ENCODE measurements around the gene SLC25A18. TPM values are rescaled to one million over a fixed set of nuclear protein-coding genes. Genes with fewer than 3 reads are reported as not detected.

Gene SLC25A18
- total and polyA plus RNA-seq, 2 of the 4 experiments (the other 2 are of a cell fraction) = 0.05 TPM; not detected in 1

DNA sequence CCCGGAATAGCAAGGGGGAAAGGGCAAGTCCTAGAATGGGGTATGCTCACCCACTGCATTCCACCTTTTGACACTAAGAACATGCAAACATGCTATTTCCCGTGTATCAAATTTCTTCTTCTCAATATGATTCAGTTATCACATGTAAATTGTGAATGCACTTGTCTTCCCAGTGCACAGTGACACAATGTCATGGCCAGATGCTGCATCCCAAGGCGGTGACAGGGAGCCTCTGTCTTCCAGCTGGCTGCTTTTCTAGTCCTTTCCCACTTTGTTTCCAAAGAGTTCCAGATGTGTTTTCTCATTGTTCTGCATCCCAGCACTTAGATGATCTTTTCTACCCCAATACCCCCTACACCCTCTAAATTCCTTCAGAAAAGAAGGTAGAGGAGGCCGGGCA, 12.4 kb downstream of the SLC25A18 start:
- H4K91ac ChIP-seq (ENCODE audit: insufficient read depth, low read depth, low read length) = no peak overlapping the region
- no peak overlapping the region for H2AFZ ChIP-seq (replicated peaks; ENCODE audit: low read length, poor library complexity)
- H3K14ac ChIP-seq (replicated peaks; ENCODE audit: low read depth, low read length) = no peak overlapping the region
- no peak overlapping the region for H2BK20ac ChIP-seq (ENCODE audit: low read depth, low read length)
- H3K4ac ChIP-seq (ENCODE audit: low read depth, low read length) = no peak overlapping the region
- H4K20me1 ChIP-seq (ENCODE audit: insufficient read depth, low read length) = no peaks in the 10 kb centered on the region
- intact Hi-C loops (cut with micrococcal nuclease) (loop anchor here (10.0 kb wide), 1 partner anchor 139 kb away; no protein-coding TSS in a partner anchor), dilution Hi-C loops (cut with HindIII; ENCODE audit: low sequenced_read_pairs, unreplicated experiment) (no loop called here), in situ Hi-C loops (cut with MboI; ENCODE audit: low sequenced_read_pairs) (no loop called here)
- H3K18ac ChIP-seq (ENCODE audit: low read depth, low read length) = no peak overlapping the region
- no peak overlapping the region for H2AK9ac ChIP-seq (replicated peaks; ENCODE audit: low read depth, low read length, poor library complexity)
- no peak overlapping the region for H3K27ac ChIP-seq (ENCODE audit: insufficient read depth, low read length)
- H3K4me1 ChIP-seq (ENCODE audit: control insufficient read depth, insufficient read depth, low read length) = peaks cover 4% of the 10 kb centered on the region
- no peak overlapping the region for H2AK5ac ChIP-seq (ENCODE audit: low read depth, low read length)
- H3K56ac ChIP-seq (ENCODE audit: extremely low read depth, insufficient read depth, low read length) = no peak overlapping the region
- no peak overlapping the region for H4K5ac ChIP-seq (ENCODE audit: low read depth, low read length)
- no peak overlapping the region for H4K8ac ChIP-seq (ENCODE audit: low read depth in 2 of 2, low read length in 2 of 2)
- no peak for ATAC-seq (ENCODE audit: low read depth)
- no CpG with 5 or more reads among the region's 4 CpGs for WGBS, 2 experiments (ENCODE audit: extremely low coverage in 2 of 2, insufficient read length in 1 of 2)
- no peak for DNase-seq
- TF ChIP-seq MAFK (IDR thresholded peaks at IDR 0.05; ENCODE audit: low read depth, low read length) = no peak
- TF ChIP-seq CHD1 (IDR thresholded peaks at IDR 0.05; ENCODE audit: low read depth, low read length) = no peak
- TF ChIP-seq RAD21 (IDR thresholded peaks at IDR 0.05; ENCODE audit: low read length) = no peak
- TF ChIP-seq, protein P1, sequence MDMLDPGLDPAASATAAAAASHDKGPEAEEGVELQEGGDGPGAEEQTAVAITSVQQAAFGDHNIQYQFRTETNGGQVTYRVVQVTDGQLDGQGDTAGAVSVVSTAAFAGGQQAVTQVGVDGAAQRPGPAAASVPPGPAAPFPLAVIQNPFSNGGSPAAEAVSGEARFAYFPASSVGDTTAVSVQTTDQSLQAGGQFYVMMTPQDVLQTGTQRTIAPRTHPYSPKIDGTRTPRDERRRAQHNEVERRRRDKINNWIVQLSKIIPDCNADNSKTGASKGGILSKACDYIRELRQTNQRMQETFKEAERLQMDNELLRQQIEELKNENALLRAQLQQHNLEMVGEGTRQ (IDR thresholded peaks at IDR 0.05; ENCODE audit: low read depth, low read length) = no peak
- no peak for TF ChIP-seq RCOR1 (IDR thresholded peaks at IDR 0.05; ENCODE audit: insufficient replicate concordance, low read length)
- no peak for TF ChIP-seq BHLHE40 (IDR thresholded peaks at IDR 0.05; ENCODE audit: low read depth, low read length)
- no peak for TF ChIP-seq FOS (IDR thresholded peaks at IDR 0.05; ENCODE audit: low read depth, low read length)
- TF ChIP-seq NFE2L2 (IDR thresholded peaks at IDR 0.05; ENCODE audit: low read depth, low read length) = no peak
- no peak for TF ChIP-seq MAZ (IDR thresholded peaks at IDR 0.05; ENCODE audit: borderline replicate concordance, low read depth, low read length)
- no peak for TF ChIP-seq MXI1 (IDR thresholded peaks at IDR 0.05; ENCODE audit: borderline replicate concordance, low read depth, low read length)
- TF ChIP-seq POLR2A (IDR thresholded peaks at IDR 0.05; ENCODE audit: low read depth, low read length) = no peak
- TF ChIP-seq, protein P2, sequence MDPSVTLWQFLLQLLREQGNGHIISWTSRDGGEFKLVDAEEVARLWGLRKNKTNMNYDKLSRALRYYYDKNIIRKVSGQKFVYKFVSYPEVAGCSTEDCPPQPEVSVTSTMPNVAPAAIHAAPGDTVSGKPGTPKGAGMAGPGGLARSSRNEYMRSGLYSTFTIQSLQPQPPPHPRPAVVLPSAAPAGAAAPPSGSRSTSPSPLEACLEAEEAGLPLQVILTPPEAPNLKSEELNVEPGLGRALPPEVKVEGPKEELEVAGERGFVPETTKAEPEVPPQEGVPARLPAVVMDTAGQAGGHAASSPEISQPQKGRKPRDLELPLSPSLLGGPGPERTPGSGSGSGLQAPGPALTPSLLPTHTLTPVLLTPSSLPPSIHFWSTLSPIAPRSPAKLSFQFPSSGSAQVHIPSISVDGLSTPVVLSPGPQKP (IDR thresholded peaks at IDR 0.05; ENCODE audit: borderline replicate concordance, low read depth, low read length) = no peak
- TF ChIP-seq, protein P3, sequence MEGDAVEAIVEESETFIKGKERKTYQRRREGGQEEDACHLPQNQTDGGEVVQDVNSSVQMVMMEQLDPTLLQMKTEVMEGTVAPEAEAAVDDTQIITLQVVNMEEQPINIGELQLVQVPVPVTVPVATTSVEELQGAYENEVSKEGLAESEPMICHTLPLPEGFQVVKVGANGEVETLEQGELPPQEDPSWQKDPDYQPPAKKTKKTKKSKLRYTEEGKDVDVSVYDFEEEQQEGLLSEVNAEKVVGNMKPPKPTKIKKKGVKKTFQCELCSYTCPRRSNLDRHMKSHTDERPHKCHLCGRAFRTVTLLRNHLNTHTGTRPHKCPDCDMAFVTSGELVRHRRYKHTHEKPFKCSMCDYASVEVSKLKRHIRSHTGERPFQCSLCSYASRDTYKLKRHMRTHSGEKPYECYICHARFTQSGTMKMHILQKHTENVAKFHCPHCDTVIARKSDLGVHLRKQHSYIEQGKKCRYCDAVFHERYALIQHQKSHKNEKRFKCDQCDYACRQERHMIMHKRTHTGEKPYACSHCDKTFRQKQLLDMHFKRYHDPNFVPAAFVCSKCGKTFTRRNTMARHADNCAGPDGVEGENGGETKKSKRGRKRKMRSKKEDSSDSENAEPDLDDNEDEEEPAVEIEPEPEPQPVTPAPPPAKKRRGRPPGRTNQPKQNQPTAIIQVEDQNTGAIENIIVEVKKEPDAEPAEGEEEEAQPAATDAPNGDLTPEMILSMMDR (conservative IDR thresholded peaks at IDR 0.05; ENCODE audit: low read depth, low read length) = no peak
- no peak for TF ChIP-seq RFX5 (IDR thresholded peaks at IDR 0.05; ENCODE audit: low read depth, low read length)
- no peak for TF ChIP-seq CEBPB (IDR thresholded peaks at IDR 0.05; ENCODE audit: low read depth, low read length)
- TF ChIP-seq SMC3 (IDR thresholded peaks at IDR 0.05; ENCODE audit: low read depth, low read length) = no peak
- no peaks in the 10 kb centered on the region for H3K36me3 ChIP-seq (ENCODE audit: control insufficient read depth, insufficient read depth, low read length)
- H3K9me1 ChIP-seq (ENCODE audit: insufficient read depth, low read length) = no peaks in the 10 kb centered on the region; the same call in 1 of the 2 replicates
- H2BK120ac ChIP-seq (ENCODE audit: low read depth, low read length) = no peak overlapping the region
- H3K23ac ChIP-seq (ENCODE audit: low read depth, low read length) = no peak overlapping the region
- BruUV-seq (replicated peaks) = no TSS peak
- CTCF ChIA-PET = no interaction called here
- POLR2A ChIA-PET (ENCODE audit: unreplicated experiment) = no interaction called here
- H3K4me3 ChIP-seq (ENCODE audit: insufficient read depth, low read depth, low read length) = no peak overlapping the region
- no peak overlapping the region for H3K4me2 ChIP-seq (ENCODE audit: low read depth, low read length)
- no peak overlapping the region for H2BK15ac ChIP-seq (ENCODE audit: low read depth, low read length)
- no peak overlapping the region for H2BK5ac ChIP-seq (ENCODE audit: low read depth, low read length, poor library complexity, severe bottlenecking)
- no peaks in the 10 kb centered on the region for H3K9me3 ChIP-seq (ENCODE audit: control insufficient read depth, insufficient read depth, low read length)
- no peak overlapping the region for H3K9ac ChIP-seq (ENCODE audit: low read depth, low read length)
- H3K27me3 ChIP-seq (ENCODE audit: control insufficient read depth, insufficient read depth, low read length) = no peaks in the 10 kb centered on the region
- H3K79me1 ChIP-seq (ENCODE audit: low read depth in 1 of 2, low read length in 2 of 2) = no peaks in the 10 kb centered on the region

Measured in IMR-90 (cell line).